ENCODE measurements around the gene ZNF804A.

Gene ZNF804A

DNA sequence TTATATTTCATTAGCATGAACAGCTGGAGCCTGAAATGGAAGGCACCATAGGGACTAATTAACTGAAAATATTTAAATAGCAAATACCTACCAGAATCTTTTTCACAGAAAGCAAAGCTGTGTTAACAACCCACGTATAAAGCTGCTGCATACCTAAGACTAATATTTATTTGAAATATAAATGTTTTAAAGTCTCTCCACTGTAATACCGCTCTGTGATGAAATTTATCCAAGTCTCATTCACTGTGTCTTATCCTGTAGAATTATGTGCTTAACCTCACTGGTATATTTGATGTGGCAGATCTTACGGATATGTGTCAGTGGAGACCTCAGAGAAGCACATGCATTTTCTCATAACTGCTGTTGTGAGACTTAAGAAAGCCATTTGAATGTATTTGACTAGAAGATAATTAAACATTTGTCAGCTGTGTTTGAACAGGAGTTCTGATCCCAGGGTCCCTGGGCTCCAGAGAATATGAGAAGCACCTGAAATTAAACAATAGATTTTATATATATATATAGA, 373.3 kb downstream of the ZNF804A start:
- no peak for DNase-seq

Data from inflammatory macrophage treated with lipopolysaccharide for 4 hours (primary cell).